GM10266 (cell line): Measurements from ENCODE around the gene SCARB1.

Experiments
- DNase-seq: peaks from one replicate; pipeline ENCODE4 v3.0.0; 2012; ENCODE audit errors: extremely low spot score
- TF ChIP-seq, protein P1 (sequence below): IDR thresholded peaks from 2 replicates; pipeline ENCODE4 v1.5.1; 2012; ENCODE audit warnings: mild to moderate bottlenecking, low read depth; ENCODE audit not compliant: control insufficient read depth, insufficient read depth; ENCODE audit errors: missing control alignments

Gene SCARB1

DNA sequence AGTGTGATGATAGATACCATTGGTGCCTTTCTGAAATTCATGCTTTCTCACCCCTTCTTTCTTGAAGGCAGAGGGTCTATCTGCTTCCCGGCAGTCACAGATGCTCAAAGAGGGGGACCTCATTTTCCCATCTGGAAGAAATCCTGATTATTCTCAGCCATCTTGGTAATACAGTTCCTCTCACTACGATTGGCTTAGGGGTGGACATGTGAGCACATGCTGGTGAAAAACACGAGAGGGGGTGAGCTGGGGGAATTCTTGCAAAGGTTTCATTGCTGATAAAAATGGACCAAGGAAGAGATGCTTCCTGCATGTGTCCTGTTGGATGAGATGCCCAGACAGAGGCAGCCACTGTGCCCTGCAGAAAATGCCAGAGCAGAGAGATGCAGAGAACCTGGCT is 13.8 kb upstream of the SCARB1 start:
- DNase-seq: no peak
- TF ChIP-seq, protein P1, sequence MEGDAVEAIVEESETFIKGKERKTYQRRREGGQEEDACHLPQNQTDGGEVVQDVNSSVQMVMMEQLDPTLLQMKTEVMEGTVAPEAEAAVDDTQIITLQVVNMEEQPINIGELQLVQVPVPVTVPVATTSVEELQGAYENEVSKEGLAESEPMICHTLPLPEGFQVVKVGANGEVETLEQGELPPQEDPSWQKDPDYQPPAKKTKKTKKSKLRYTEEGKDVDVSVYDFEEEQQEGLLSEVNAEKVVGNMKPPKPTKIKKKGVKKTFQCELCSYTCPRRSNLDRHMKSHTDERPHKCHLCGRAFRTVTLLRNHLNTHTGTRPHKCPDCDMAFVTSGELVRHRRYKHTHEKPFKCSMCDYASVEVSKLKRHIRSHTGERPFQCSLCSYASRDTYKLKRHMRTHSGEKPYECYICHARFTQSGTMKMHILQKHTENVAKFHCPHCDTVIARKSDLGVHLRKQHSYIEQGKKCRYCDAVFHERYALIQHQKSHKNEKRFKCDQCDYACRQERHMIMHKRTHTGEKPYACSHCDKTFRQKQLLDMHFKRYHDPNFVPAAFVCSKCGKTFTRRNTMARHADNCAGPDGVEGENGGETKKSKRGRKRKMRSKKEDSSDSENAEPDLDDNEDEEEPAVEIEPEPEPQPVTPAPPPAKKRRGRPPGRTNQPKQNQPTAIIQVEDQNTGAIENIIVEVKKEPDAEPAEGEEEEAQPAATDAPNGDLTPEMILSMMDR: no peak

DNA sequence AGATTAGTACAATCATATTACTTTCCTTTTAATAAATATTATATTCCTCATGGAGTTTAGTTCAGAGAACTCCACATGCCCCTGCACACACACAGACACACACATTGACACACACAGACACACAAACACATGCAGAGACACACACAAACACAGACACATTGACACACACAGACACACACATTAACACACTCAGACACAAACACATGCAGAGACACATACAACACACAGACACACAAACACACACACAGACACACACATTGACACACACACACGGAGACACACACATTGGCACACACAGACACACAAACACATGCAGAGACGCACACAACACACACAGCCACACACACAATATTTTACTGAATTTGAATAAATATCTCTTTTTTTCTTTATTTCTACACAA is 12.5 kb upstream of the SCARB1 start:
- no peak for DNase-seq
- TF ChIP-seq, protein P1: no peak

DNA sequence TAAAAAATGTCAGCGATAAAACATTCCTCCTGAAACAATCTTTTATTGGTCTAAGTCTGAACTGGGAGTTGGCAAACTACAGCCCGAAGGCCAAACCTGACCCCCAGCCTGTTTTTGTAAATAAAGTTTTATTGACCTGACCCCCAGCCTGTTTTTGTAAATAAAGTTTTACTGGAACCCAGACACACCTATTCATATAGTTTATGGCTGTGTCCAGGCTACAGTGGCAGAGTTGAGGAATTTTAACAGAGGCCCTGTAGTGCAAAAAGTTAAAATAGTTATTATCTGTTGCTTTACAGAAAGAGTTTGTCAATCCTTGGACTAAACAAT is 12.1 kb upstream of the SCARB1 start:
- TF ChIP-seq, protein P1: no peak

DNA sequence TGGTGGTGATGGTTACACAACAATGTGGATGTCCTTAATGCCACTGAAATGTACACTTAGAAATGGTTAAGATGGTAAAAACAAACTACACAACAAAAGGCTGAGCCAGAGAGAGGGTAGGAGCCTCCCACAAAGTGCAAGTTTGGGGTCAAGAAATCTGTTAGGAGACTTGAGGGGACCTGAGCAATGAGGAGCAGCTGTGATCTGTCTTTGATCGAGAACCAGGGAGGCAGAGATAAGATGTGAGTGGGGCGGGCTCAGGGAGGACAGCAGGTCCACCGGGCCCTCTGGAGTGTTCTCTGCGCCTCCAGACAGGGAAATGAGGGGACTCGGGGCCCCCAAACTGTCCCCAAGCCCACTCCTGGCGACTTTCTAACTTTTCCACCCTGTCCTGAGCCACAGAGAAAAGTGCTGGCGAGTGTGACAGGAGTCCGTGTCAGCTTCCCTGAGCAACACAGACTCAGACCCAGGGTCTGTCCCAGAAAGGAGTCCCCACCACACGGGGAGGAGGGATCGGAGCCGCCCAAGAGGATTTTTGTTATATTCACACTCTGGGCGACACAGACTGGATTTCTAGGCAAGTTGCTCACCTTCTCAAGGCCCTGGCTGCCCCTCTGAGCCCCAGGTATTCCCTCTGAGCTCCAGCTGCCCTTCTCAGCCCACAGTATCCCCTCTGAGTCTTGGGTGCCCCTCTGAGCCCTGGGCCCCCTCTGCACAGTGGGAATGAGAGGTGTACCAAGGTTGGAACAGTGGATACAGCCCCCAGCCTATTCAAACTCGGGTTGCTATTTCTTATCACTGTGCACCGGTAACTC is 11.5 kb upstream of the SCARB1 start:
- TF ChIP-seq, protein P1: no peak
- DNase-seq: no peak

More for the DNA sequence above, 12.1 kb upstream of the SCARB1 start:
- DNase-seq: no peak

DNA sequence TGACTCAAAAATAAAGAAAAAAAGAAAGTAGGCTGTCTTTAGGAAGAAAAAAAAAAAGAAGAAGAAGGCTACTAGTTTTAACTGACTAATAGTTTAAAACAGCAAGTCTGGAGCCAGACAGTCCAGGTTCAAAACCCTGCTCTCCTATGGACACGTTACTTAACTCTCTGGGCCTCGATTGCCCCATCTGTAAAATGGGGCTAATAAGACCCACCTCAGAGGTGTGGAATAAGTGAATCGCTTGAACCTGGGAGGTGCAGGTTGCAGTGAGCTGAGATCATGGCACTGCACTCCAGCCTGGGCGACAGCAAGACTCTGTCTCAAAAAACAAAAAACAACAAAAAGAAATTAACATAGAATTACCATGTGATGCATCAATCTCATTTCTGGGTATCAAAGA is 10.5 kb upstream of the SCARB1 start:
- DNase-seq: no peak

DNA sequence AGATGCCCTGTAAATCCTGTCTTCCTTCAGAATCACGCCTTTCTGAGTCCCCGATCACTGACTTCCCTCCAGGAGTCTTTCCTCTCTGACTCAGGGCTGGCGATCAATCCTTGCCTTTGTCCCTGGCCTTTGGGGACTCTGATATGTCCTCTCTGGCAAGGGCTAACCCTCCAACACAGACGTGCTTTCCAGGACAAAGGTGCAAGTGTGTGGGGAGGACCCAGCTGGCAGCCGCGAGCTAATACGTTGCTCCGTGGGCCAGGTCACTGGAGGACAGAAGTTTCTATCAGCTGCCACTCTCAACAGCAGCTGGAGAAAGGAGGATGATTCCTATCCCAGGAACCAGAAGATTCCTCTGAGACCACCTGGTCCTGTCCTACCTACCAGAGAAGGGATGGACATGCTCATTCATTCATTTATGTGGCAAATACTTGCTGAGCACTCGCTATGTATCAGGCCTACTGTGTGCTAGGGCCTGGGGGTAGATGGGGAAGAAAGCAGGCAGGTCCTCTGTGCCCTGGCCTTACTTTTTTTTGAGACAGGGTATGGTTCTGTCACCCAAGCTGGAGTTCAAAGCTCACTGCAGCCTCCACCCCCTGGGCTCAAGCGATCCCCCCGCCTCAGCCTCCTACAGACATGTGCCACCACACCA is 8.5 kb upstream of the SCARB1 start:
- no peak for DNase-seq
- TF ChIP-seq, protein P1: no peak

More for the DNA sequence above, 10.5 kb upstream of the SCARB1 start:
- TF ChIP-seq, protein P1: no peak

DNA sequence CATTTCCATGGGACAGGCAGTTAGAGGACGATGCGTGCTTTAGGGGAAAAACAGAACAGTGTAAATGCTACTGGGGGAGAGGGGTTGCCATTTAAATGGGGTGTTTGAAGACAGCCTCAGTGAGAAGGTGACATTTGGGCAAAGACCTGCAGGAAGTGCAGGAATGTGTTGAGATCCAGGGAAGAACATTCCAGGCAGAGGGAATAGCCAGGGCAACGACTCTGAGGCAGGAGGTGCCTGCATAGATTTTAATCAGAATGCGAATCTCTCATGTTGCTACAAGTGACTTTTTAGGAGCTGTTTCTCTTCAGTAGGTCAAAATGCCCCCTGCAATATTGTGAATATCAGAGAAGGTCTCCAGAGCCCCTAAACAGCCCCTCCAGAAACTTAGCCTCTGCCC is 7.6 kb upstream of the SCARB1 start:
- DNase-seq: no peak
- TF ChIP-seq, protein P1: no peak
